OCI-LY3 (cell line): ENCODE data around the gene FAM184A.

Source experiments
- EZH2phosphoT487 ChIP-seq: fragments of 200-600 bp; shearing (Covaris generic); IDR thresholded peaks from 2 replicates; pipeline ENCODE4 v1.6.1; 2018; ENCODE audit warnings: antibody characterized with exemption, mixed run types, low read depth
- TF ChIP-seq, protein P1 (sequence below): fragments of 200-600, 300-600 bp; sonication (generic); IDR thresholded peaks from 2 replicates; pipeline ENCODE4 v1.5.1; 2014; ENCODE audit warnings: antibody characterized with exemption, low read length, low read depth

DNA sequence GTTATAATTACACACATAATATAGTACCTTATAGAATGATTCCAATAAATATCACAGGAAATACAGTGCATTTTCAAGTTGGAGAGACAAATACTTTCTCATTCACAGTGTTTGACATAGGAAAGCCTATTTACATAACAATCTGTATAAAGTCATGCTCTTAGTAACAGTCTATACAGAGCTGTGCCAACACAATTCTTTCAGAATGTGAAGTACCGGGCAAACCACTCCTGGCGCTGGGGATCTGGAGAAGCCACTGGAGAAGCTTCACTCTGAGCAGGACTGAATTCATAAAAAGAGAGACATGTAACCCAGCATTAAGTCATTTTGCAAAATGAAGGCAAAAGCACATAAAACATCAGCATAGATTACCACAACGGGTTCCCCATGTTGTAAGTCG lies 118.6 kb downstream of the FAM184A start:
- TF ChIP-seq EZH2phosphoT487: no peak
- TF ChIP-seq, protein P1, sequence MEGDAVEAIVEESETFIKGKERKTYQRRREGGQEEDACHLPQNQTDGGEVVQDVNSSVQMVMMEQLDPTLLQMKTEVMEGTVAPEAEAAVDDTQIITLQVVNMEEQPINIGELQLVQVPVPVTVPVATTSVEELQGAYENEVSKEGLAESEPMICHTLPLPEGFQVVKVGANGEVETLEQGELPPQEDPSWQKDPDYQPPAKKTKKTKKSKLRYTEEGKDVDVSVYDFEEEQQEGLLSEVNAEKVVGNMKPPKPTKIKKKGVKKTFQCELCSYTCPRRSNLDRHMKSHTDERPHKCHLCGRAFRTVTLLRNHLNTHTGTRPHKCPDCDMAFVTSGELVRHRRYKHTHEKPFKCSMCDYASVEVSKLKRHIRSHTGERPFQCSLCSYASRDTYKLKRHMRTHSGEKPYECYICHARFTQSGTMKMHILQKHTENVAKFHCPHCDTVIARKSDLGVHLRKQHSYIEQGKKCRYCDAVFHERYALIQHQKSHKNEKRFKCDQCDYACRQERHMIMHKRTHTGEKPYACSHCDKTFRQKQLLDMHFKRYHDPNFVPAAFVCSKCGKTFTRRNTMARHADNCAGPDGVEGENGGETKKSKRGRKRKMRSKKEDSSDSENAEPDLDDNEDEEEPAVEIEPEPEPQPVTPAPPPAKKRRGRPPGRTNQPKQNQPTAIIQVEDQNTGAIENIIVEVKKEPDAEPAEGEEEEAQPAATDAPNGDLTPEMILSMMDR: no peak
